Stimulated activated CD8-positive, alpha-beta memory T cell treated with anti-CD3 and anti-CD28 coated beads, Interleukin-2, amount 100 ng/mL, for 1 hour (primary cell): ENCODE results near the gene CENPP.
A peak's percentile ranks its signal among the peaks of the same experiment; 100 is the strongest.
"Not testable (repeated sequence)": the region's sequence is repeated elsewhere in the genome, so short reads cannot be mapped to it uniquely, and the experiment has no call there.

ENCODE experiments used
- DNase-seq, 2 donors: peaks; one replicate each; pipeline ENCODE4 v3.0.0-alpha.2; 2020; ENCODE audit warnings: low read depth in 2 of 2

The CENPP gene

GRCh38 chr9:92380603-92381002 is 54.9 kb downstream of the CENPP start:
- DNase-seq = no peak

GRCh38 chr9:92381775-92382174 is 56.0 kb downstream of the CENPP start:
- DNase-seq = no peak

- DNase-seq = no peak
These were observed 58.6 kb downstream of the CENPP start for GRCh38 chr9:92384375-92384774.

- DNase-seq = no peak
These were observed 59.2 kb downstream of the CENPP start for GRCh38 chr9:92385001-92385400.

GRCh38 chr9:92385477-92385876 is 59.7 kb downstream of the CENPP start:
- no peak for DNase-seq

GRCh38 chr9:92385953-92386352 is 60.2 kb downstream of the CENPP start:
- no peak for DNase-seq

GRCh38 chr9:92392690-92393089 is 66.9 kb downstream of the CENPP start:
- no peak for DNase-seq

GRCh38 chr9:92393686-92394085 is 67.9 kb downstream of the CENPP start:
- DNase-seq = no peak

- no peak for DNase-seq
These were observed 69.9 kb downstream of the CENPP start for GRCh38 chr9:92395617-92396016.

- no peak for DNase-seq
These were observed 72.1 kb downstream of the CENPP start for GRCh38 chr9:92397853-92398252.

GRCh38 chr9:92402360-92402759 is 76.6 kb downstream of the CENPP start:
- DNase-seq = no peak

GRCh38 chr9:92402826-92403745 is 77.3 kb downstream of the CENPP start:
- DNase-seq = no peak

- DNase-seq = no peak
These were observed 78.5 kb downstream of the CENPP start, which contains the start of gene OGN for GRCh38 chr9:92404042-92404836. TSS of gene OGN (minus strand) at chr9:92404578. CDS start at chr9:92403407, 1,171 bp downstream.

- DNase-seq = no peak
These were observed 80.1 kb downstream of the CENPP start for GRCh38 chr9:92405818-92406217.

- peak in 1 of 2 donors; percentile 9 for DNase-seq
These were observed 80.7 kb downstream of the CENPP start for GRCh38 chr9:92406477-92406876.

GRCh38 chr9:92407818-92408217 is 82.1 kb downstream of the CENPP start:
- DNase-seq = no peak

- no peak for DNase-seq
These were observed 83.2 kb downstream of the CENPP start for GRCh38 chr9:92408747-92409478.

- DNase-seq = not testable (repeated sequence)
These were observed 85.4 kb downstream of the CENPP start for GRCh38 chr9:92411157-92411556.

GRCh38 chr9:92414566-92414965 is 88.8 kb downstream of the CENPP start:
- no peak for DNase-seq

GRCh38 chr9:92422611-92423338 is 97.0 kb downstream of the CENPP start:
- no peak for DNase-seq

GRCh38 chr9:92423612-92424011 is 97.9 kb downstream of the CENPP start:
- no peak for DNase-seq
